Fibroblast of lung (primary cell): Measurements from ENCODE around the gene KIF4B. TPM values are rescaled to one million over a fixed set of nuclear protein-coding genes. Genes with fewer than 3 reads are reported as not detected.
"Not testable (repeated sequence)": the region's sequence is repeated elsewhere in the genome, so short reads cannot be mapped to it uniquely, and the experiment has no call there.

Source experiments
- DNase-seq, 2 donors: peaks; one replicate each; pipeline versions ENCODE4 v3.0.0 to v3.0.0-alpha.2; 2010; ENCODE audit warnings: low read depth in 2 of 2
- H2AFZ ChIP-seq: 2 replicates; pipeline ENCODE4 v1.5.1; 2012; ENCODE audit warnings: low read length, control low read depth, inconsistent platforms
- H3K27ac ChIP-seq: 2 replicates; pipeline ENCODE4 v1.5.1; 2011; ENCODE audit warnings: low read length, control low read depth; ENCODE audit not compliant: insufficient read depth
- H3K27me3 ChIP-seq: 2 replicates; pipeline ENCODE4 v1.5.1; 2011; ENCODE audit warnings: mild to moderate bottlenecking, low read length; ENCODE audit not compliant: control insufficient read depth, insufficient read depth
- H3K36me3 ChIP-seq: 2 replicates; pipeline ENCODE4 v1.5.1; 2011; ENCODE audit warnings: low read length; ENCODE audit not compliant: control insufficient read depth, insufficient read depth
- H3K4me1 ChIP-seq: 2 replicates; pipeline ENCODE4 v1.5.1; 2011; ENCODE audit warnings: low read length; ENCODE audit not compliant: control insufficient read depth, insufficient read depth; ENCODE audit errors: extremely low read depth
- H3K4me2 ChIP-seq: 2 replicates; pipeline ENCODE4 v1.5.1; 2011; ENCODE audit warnings: low read length, control low read depth; ENCODE audit not compliant: insufficient read depth; ENCODE audit errors: extremely low read depth
- H3K4me3 ChIP-seq, 4 experiments: fragments of 200-600 bp in 1 of 4; sonication (generic) in 1 of 4; replicated peaks in 1 of 4; 2 replicates each; pipeline ENCODE4 v1.5.1; 2011 to 2016; ENCODE audit warnings: low read length in 4 of 4, low read depth in 3 of 4, mild to moderate bottlenecking in 3 of 4, control low read depth in 2 of 4, inconsistent platforms in 1 of 4, mixed read lengths in 1 of 4; ENCODE audit not compliant: insufficient read depth in 1 of 4; ENCODE audit errors: control extremely low read depth in 1 of 4
- H3K79me2 ChIP-seq: 2 replicates; pipeline ENCODE4 v1.5.1; 2012; ENCODE audit warnings: mild to moderate bottlenecking, low read length, inconsistent platforms; ENCODE audit not compliant: control insufficient read depth, insufficient read depth
- H3K9ac ChIP-seq: 2 replicates; pipeline ENCODE4 v1.5.1; 2011; ENCODE audit warnings: mild to moderate bottlenecking, low read length, control low read depth; ENCODE audit not compliant: insufficient read depth
- H3K9me3 ChIP-seq: 2 replicates; pipeline ENCODE4 v1.5.1; 2012; ENCODE audit warnings: low read depth, low read length; ENCODE audit not compliant: control insufficient read depth, insufficient read depth
- H4K20me1 ChIP-seq: 2 replicates; pipeline ENCODE4 v1.5.1; 2011; ENCODE audit warnings: low read length; ENCODE audit not compliant: control insufficient read depth, insufficient read depth; ENCODE audit errors: extremely low read depth
- CTCF ChIP-seq, 2 donors: IDR thresholded peaks in 1 of 2; conservative IDR thresholded peaks in 1 of 2; 1 replicate in 1 of 2; 2 replicates in 1 of 2; pipeline ENCODE4 v1.5.1; 2011 to 2012; ENCODE audit warnings: low read length in 2 of 2, control low read depth in 1 of 2, inconsistent platforms in 1 of 2, low read depth in 1 of 2, mild to moderate bottlenecking in 1 of 2
- EZH2 ChIP-seq: IDR thresholded peaks from 2 replicates; pipeline ENCODE4 v1.5.1; 2012; ENCODE audit warnings: low read length, control low read depth, mild to moderate bottlenecking; ENCODE audit errors: missing control alignments
- polyA plus RNA-seq, 2 donors: library from polyadenylated mRNA; depleted of rRNA in 1 of 2; stranded (reverse) in 1 of 2; unstranded in 1 of 2; fragments of >200 nt; gene quantifications; 2 replicates each; pipeline ENCODE4 v1.2.1, GENCODE V29; 2011 to 2012; ENCODE audit warnings: missing spikeins in 1 of 2
- total RNA-seq: library from RNA; depleted of rRNA; stranded (reverse); fragments of >200 nt; gene quantifications from 2 replicates; pipeline ENCODE4 v1.2.1, GENCODE V29; 2014

The KIF4B gene
- total and polyA plus RNA-seq, 2 donors (not counting 1 experiment from before 2014, with no cell fraction given), result under 0.01 to 0.01 TPM

DNA sequence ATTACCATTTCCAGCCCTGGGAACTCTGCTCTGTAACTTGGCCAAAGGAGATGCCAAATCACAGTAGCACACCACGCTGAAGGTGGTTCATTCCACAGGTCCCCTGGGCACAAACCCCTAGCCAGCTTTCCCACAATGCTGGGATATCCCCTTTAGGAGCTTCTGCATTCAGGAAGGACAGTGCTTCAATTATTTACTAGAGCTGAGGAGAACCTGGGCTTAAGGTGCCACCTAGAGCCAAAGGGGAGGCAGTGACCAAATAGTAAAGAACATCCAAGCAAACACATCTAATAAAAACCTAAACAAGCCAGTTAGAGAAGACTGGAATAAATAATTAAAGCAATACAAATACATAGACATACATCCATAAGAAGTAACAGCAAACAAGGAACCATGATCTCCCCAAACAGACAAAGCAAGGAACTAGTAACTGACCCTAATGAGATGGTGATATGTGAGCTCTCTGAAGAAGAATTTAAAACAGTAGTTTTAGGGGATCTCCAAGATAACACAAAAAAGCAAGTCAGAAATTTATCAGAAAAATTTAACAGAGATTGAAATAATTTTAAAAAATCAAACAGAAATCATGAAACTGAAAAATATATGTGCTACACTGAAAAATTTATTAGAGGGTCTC is 14.6 kb downstream of the KIF4B start:
- no peak overlapping the region for H2AFZ ChIP-seq

DNA sequence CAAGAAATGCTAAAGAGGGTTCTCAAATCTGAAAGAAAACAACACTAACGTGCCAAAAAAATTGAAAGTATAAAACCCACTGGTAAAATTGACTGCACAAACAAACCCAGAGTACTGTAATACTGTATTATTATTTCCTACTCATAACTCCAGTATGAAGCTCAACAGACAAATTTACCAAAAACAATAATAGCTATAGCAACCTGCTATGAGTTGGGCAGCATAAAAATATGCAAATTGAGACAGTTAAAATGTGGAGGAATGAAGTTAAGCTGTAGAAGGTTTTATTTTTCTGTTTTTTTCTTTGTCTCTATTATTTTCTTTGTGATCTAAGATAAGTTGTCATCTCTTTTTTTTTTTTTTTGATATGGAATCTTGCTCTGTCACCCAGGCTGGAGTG is 15.7 kb downstream of the KIF4B start:
- Histone ChIP-seq H2AFZ (no peak overlapping the region), H3K4me2 (no peak overlapping the region), H3K79me2 (no peaks in the 10 kb centered on the region), H4K20me1 (no peaks in the 10 kb centered on the region), H3K4me3 (no peak overlapping the region), H3K4me1 (no peaks in the 10 kb centered on the region), H3K9me3 (no peaks in the 10 kb centered on the region), H3K9ac (no peak overlapping the region), H3K27ac (no peak overlapping the region), H3K36me3 (no peaks in the 10 kb centered on the region), H3K27me3 (no peaks in the 10 kb centered on the region)
- no peak for DNase-seq
- TF ChIP-seq EZH2 (no peak), CTCF (conservative IDR thresholded peaks at IDR 0.05 in 1 of 2, IDR thresholded peaks at IDR 0.05 in 1 of 2; ENCODE audit: low read depth in 1 of 2, low read length in 2 of 2) (no peak)

More for the DNA sequence above, 14.6 kb downstream of the KIF4B start:
- no peak overlapping the region for H3K27ac ChIP-seq
- TF ChIP-seq EZH2, result no peak
- no peak for TF ChIP-seq CTCF (conservative IDR thresholded peaks at IDR 0.05 in 1 of 2, IDR thresholded peaks at IDR 0.05 in 1 of 2; ENCODE audit: low read depth in 1 of 2, low read length in 2 of 2)
- DNase-seq, result no peak
- H3K27me3 ChIP-seq, result no peaks in the 10 kb centered on the region
- no peaks in the 10 kb centered on the region for H3K79me2 ChIP-seq
- no peaks in the 10 kb centered on the region for H3K9me3 ChIP-seq
- H4K20me1 ChIP-seq, result no peaks in the 10 kb centered on the region
- H3K9ac ChIP-seq, result no peak overlapping the region
- no peaks in the 10 kb centered on the region for H3K36me3 ChIP-seq
- no peak overlapping the region for H3K4me2 ChIP-seq
- no peak overlapping the region for H3K4me3 ChIP-seq
- H3K4me1 ChIP-seq, result no peaks in the 10 kb centered on the region

DNA sequence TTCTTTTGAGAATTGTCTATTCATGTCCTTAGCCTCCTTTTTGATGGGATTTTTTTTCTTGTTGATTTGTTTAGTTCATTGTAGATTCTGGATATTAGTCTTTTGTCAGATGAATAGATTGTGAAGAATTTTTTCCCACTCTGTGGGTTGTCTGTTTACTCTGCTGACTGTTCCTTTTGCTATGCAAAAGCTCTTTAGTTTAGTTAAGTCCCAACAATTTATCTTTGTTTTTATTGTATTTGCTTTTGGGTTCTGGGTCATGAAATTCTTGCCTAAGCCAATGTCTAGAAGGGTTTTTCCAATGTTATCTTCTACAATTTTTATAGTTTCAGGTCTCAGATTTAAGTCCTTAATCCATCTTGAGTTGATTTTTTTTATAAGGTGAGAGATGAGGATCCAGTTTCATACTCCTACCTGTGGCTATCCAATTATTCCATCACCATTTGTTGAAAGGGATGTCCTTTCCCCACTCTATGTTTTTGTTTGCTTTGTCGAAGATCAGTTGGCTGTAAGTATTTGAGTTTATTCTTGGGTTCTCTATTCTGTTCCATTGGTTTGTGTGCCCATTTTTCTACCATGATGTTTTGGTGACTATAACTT is 20.7 kb downstream of the KIF4B start:
- H3K4me3 ChIP-seq, H3K27ac ChIP-seq, H3K9ac ChIP-seq, DNase-seq, H2AFZ ChIP-seq, H3K79me2 ChIP-seq, H4K20me1 ChIP-seq, H3K4me1 ChIP-seq, H3K27me3 ChIP-seq, H3K4me2 ChIP-seq, H3K9me3 ChIP-seq, H3K36me3 ChIP-seq: not testable (repeated sequence)

- H3K4me3 ChIP-seq, H3K4me2 ChIP-seq, H3K27me3 ChIP-seq, H4K20me1 ChIP-seq, H3K9me3 ChIP-seq, H3K9ac ChIP-seq, H3K36me3 ChIP-seq, DNase-seq, H3K27ac ChIP-seq, H3K79me2 ChIP-seq, H2AFZ ChIP-seq, H3K4me1 ChIP-seq: not testable (repeated sequence)
Observed at GRCh38 chr5:155035087-155035486, 21.5 kb downstream of the KIF4B start.
